GM12875 (cell line): ENCODE results near the gene KLF1.
"Not testable (repeated sequence)": the region's sequence is repeated elsewhere in the genome, so short reads cannot be mapped to it uniquely, and the experiment has no call there.

Experiments
- H3K4me3 ChIP-seq: one replicate; pipeline ENCODE4 v1.5.1; 2011; ENCODE audit warnings: low read depth, low read length, control low read depth
- TF ChIP-seq, protein P1 (sequence below): IDR thresholded peaks from 2 replicates; pipeline ENCODE4 v1.5.1; 2011; ENCODE audit warnings: low read depth, mild to moderate bottlenecking, control low read depth, inconsistent platforms, low read length, moderate library complexity, borderline replicate concordance; ENCODE audit not compliant: insufficient read depth

KLF1 gene

DNA sequence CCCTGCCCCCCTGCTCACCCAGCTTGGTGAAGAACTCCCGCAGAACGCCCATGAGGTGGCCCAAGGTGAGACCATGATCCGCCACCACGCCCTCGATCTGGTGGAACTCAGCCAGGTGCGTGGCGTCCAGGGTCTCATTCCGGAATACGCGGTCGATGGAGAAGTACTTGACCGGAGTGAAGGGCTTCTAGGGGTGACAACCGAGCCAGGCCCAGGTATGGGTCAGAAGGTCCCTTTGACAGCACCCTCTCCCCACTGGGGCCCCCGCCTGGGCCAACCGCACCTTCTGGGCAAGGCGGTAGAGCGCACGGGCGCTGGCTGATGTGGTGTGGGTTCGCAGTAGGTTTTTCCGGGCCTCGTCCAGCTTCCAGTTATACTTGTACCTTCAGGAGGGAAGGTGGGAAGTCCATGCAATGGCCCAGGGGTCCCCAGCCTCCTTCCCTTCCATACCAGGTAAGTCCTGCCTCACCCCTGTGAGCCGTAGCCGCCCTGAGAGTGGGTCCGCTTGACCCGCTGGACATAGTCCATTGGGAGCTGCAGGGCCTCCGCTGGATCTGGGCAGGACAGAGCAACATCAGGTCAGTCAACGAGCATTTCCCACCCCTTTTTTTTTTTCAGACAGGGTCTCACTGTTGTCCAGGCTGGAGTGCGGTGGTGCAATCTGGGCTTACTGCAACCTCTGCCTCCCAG, 37.8 kb upstream of the KLF1 start:
- TF ChIP-seq, protein P1, sequence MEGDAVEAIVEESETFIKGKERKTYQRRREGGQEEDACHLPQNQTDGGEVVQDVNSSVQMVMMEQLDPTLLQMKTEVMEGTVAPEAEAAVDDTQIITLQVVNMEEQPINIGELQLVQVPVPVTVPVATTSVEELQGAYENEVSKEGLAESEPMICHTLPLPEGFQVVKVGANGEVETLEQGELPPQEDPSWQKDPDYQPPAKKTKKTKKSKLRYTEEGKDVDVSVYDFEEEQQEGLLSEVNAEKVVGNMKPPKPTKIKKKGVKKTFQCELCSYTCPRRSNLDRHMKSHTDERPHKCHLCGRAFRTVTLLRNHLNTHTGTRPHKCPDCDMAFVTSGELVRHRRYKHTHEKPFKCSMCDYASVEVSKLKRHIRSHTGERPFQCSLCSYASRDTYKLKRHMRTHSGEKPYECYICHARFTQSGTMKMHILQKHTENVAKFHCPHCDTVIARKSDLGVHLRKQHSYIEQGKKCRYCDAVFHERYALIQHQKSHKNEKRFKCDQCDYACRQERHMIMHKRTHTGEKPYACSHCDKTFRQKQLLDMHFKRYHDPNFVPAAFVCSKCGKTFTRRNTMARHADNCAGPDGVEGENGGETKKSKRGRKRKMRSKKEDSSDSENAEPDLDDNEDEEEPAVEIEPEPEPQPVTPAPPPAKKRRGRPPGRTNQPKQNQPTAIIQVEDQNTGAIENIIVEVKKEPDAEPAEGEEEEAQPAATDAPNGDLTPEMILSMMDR: no peak
- H3K4me3 ChIP-seq: no peak overlapping the region

DNA sequence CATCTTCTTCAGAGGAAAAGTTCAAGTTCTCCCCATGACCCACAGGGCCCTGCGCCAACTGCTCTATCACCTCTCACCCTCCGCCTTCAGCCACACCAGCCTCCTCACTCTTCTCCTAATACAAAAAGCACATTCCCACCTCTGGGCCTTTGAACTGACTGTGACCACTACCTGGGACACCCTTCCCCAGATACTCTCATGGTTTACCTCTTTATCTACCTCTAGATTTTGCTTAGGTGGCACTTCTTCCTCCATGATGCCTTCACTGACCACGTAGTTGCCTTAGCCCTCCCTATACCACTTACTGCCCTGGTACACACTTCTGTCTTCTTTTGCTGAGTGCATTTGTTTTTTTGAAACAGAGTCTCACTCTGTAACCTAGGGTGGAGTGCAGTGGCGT, 36.0 kb upstream of the KLF1 start:
- no peak overlapping the region for H3K4me3 ChIP-seq
- TF ChIP-seq, protein P1: no peak

DNA sequence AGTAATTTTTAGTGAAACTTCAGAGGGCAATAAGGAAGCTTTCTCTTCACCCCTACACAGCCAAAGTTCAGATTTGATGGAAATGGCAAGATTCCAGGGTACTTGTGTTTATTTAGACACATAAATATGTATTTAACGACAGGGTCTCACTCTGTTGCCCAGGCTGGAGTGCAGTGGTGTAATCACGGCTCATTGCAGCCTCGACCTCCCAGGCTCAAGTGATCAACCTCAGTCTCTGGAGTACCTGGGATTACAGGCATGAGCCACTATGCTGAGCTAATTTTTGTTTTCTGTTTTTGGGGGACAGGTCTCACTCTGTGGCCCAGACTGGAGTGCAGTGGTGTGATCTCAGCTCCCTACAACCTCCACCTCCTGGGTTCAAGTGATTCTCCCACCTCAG, 34.0 kb upstream of the KLF1 start:
- no peak overlapping the region for H3K4me3 ChIP-seq
- TF ChIP-seq, protein P1: no peak

- TF ChIP-seq, protein P1: no peak
- no peak overlapping the region for H3K4me3 ChIP-seq
Observed at GRCh38 chr19:12918253-12918652, 31.3 kb upstream of the KLF1 start.

DNA sequence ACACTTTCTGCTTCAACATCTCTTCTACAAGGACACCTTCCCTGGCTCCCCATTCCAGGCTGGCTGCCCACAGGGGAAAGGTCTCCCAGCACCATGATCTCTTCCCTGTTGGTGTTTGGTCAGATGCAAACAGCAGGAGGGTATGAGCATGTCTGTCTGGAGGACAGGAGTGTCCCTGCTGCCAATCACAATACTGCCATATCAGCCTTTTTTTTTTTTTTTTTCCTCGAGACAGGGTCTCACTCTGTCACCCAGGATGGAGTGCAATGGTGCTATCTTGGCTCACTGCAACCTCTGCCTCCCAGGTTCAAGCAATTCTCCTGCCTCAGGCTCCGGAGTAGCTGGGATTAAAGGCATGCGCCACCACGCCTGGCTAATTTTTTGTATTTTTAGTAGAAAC, 28.9 kb upstream of the KLF1 start:
- H3K4me3 ChIP-seq: not testable (repeated sequence)

- TF ChIP-seq, protein P1: no peak
- H3K4me3 ChIP-seq: no peak overlapping the region
Observed at GRCh38 chr19:12913851-12914690, 27.1 kb upstream of the KLF1 start.

DNA sequence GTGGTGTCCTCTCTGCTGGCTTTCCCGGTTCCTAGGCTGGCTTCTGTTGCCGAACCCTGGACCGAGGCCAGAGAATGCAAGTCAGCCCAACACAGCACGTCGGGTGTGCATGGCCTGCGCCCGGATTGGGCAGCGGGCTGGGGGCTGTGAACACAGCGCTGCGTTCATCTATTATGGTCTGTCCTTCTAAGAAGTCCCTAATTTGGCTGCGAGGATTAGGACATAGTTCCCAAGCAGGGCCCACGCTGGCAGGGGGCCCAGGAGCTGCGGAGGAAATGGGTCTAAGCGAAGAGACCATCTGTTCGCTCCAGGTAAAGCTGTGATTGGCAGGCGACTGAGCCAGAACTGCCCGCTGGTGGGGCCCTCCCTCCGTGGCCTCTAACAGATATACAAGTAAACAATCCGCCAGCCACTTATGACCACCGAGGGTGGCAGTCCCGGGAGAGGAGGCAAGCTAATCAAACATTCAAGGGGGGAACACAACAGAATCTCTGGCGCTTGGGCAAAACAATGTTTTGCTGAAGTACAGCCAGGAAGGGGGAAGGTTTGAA, 26.1 kb upstream of the KLF1 start:
- no peak overlapping the region for H3K4me3 ChIP-seq
- TF ChIP-seq, protein P1: no peak
